B cell (primary cell): ENCODE data around the gene EIF4E2. TPM values are rescaled to one million over a fixed set of nuclear protein-coding genes. Genes with fewer than 3 reads are reported as not detected.

Experiments
- ATAC-seq: fragments of 200-7000 bp; cut with Tn5 transposase; one replicate; pipeline ENCODE4 v1.10.0; 2021; ENCODE audit warnings: low read depth, mild to moderate bottlenecking, moderate number of reproducible peaks, moderate library complexity
- CTCF ChIA-PET: fragments of 350-600 bp; sonication (Branson Sonifier 250); formaldehyde crosslinking; loops from one replicate; lab custom pipeline; 2021; ENCODE audit warnings: antibody characterized with exemption, inconsistent platforms; lab: Charles Lee
- POLR2A ChIA-PET: fragments of 350-600 bp; sonication (Branson Sonifier 250); formaldehyde crosslinking; loops from one replicate; lab custom pipeline; 2021; ENCODE audit warnings: antibody characterized with exemption; lab: Charles Lee
- DNase-seq: peaks from one replicate; pipeline ENCODE4 v3.0.0; 2013
- H2AFZ ChIP-seq: 2 replicates; pipeline ENCODE4 v1.6.1; 2012; ENCODE audit warnings: mild to moderate bottlenecking, low read depth, low read length; ENCODE audit not compliant: insufficient read depth, poor library complexity, severe bottlenecking
- H3K27ac ChIP-seq, 2 donors: 1 replicate in 1 of 2; 2 replicates in 1 of 2; pipeline ENCODE4 v1.5.1; 2012 to 2013; ENCODE audit warnings: low read length in 2 of 2, mild to moderate bottlenecking in 2 of 2, moderate library complexity in 1 of 2
- H3K27me3 ChIP-seq, 4 experiments: fragments of 200-600 bp in 1 of 4; sonication (generic) in 1 of 4; replicated peaks in 1 of 4; 1 replicate in 2 of 4; 2 replicates in 2 of 4; pipeline versions ENCODE4 v1.6.1 to v1.7.0; 2013 to 2016; ENCODE audit warnings: low read length in 3 of 4, mild to moderate bottlenecking in 2 of 4, mixed read lengths in 1 of 4, moderate library complexity in 1 of 4; ENCODE audit not compliant: insufficient read depth in 4 of 4, control insufficient read depth in 3 of 4; ENCODE audit errors: control extremely low read depth in 1 of 4
- H3K36me3 ChIP-seq, 2 experiments: replicated peaks in 1 of 2; 1 replicate in 1 of 2; 2 replicates in 1 of 2; pipeline versions ENCODE4 v1.6.1 to v1.7.1; 2013; ENCODE audit warnings: low read length in 1 of 2; ENCODE audit not compliant: insufficient read depth in 2 of 2, control insufficient read depth in 1 of 2; ENCODE audit errors: control extremely low read depth in 1 of 2, extremely low read depth in 1 of 2
- H3K4me1 ChIP-seq, 2 donors: fragments of 200-600 bp in 1 of 2; sonication (generic) in 1 of 2; 1 replicate in 1 of 2; 2 replicates in 1 of 2; pipeline versions ENCODE4 v1.5.1 to v1.6.1; 2013 to 2017; ENCODE audit warnings: low read length in 2 of 2; ENCODE audit not compliant: control insufficient read depth in 2 of 2, insufficient read depth in 2 of 2
- H3K4me2 ChIP-seq: replicated peaks from 2 replicates; pipeline ENCODE3; 2012; ENCODE audit warnings: mild to moderate bottlenecking, low read depth, low read length; ENCODE audit not compliant: poor library complexity, severe bottlenecking
- H3K4me3 ChIP-seq, 5 experiments: fragments of 200-600 bp in 1 of 5; sonication (generic) in 1 of 5; 1 replicate in 3 of 5; 2 replicates in 2 of 5; pipeline versions ENCODE4 v1.5.1 to v1.7.0; 2011 to 2016; ENCODE audit warnings: low read length in 4 of 5, mild to moderate bottlenecking in 4 of 5, low read depth in 2 of 5, control low read depth in 1 of 5, moderate library complexity in 1 of 5; ENCODE audit not compliant: insufficient read depth in 1 of 5; ENCODE audit errors: control extremely low read depth in 1 of 5, extremely low read depth in 1 of 5
- H3K79me2 ChIP-seq: fragments of 200-600 bp; sonication (generic); one replicate; pipeline ENCODE4 v1.6.0; 2016; ENCODE audit warnings: low read length; ENCODE audit not compliant: control insufficient read depth, insufficient read depth
- H3K9ac ChIP-seq: fragments of 200-600 bp; sonication (generic); 2 replicates; pipeline ENCODE4 v1.6.1; 2017; ENCODE audit warnings: mild to moderate bottlenecking, low read length, moderate library complexity
- H3K9me3 ChIP-seq, 3 donors: one replicate each; pipeline versions ENCODE4 v1.6.1 to v1.7.1; 2013; ENCODE audit warnings: low read length in 2 of 3; ENCODE audit not compliant: control insufficient read depth in 2 of 3, insufficient read depth in 1 of 3; ENCODE audit errors: control extremely low read depth in 1 of 3
- H4K20me1 ChIP-seq: 2 replicates; pipeline ENCODE4 v1.6.0; 2012; ENCODE audit warnings: mild to moderate bottlenecking, low read length; ENCODE audit not compliant: insufficient read depth, control insufficient read depth, poor library complexity, severe bottlenecking
- H3K27ac Mint-ChIP-seq: one replicate; pipeline ENCODE4 v1.8.0; 2021; ENCODE audit warnings: mixed read lengths
- H3K27me3 Mint-ChIP-seq: one replicate; pipeline ENCODE4 v1.8.0; 2021; ENCODE audit warnings: mixed read lengths
- H3K4me1 Mint-ChIP-seq: one replicate; pipeline ENCODE4 v1.8.0; 2021; ENCODE audit warnings: mixed read lengths
- H3K4me3 Mint-ChIP-seq: one replicate; pipeline ENCODE4 v1.8.0; 2021; ENCODE audit warnings: mixed read lengths
- H3K9me3 Mint-ChIP-seq: one replicate; pipeline ENCODE4 v1.8.0; 2022; ENCODE audit warnings: mixed read lengths; ENCODE audit not compliant: insufficient read depth
- EZH2 ChIP-seq: IDR thresholded peaks from 2 replicates; pipeline ENCODE4 v1.6.1; 2012; ENCODE audit warnings: borderline replicate concordance, low read depth, mild to moderate bottlenecking, moderate library complexity, low read length; ENCODE audit not compliant: insufficient read depth, poor library complexity, severe bottlenecking
- WGBS: methylation state at CpG from one replicate; pipeline ENCODE4 v1.1.5; 2013; ENCODE audit warnings: missing lambda C conversion rate; ENCODE audit not compliant: insufficient coverage; 5-methylcytosine and 5-hydroxymethylcytosine counted together
- intact Hi-C: fragments of 100-400 bp; cut with micrococcal nuclease; formaldehyde crosslinking; loops from one replicate; pipeline ENCODE4 v1.10.0; 2022
- polyA plus RNA-seq: library from polyadenylated mRNA; depleted of rRNA; stranded (reverse); fragments of >200 nt; gene quantifications from 2 replicates; pipeline ENCODE4 v1.2.3, GENCODE V29; 2012
- total RNA-seq, 2 donors: library from RNA; stranded (reverse); fragments of 120-200 nt in 1 of 2; gene quantifications; 1 replicate in 1 of 2; 2 replicates in 1 of 2; pipeline versions ENCODE4 v1.2.3 to v1.2.4, GENCODE V29; 2013 to 2022
- TF ChIP-seq, protein P1 (sequence below): fragments of 200-600 bp; IDR thresholded peaks from one replicate; pipeline ENCODE4 v1.8.0; 2022; ENCODE audit warnings: antibody characterized with exemption, mild to moderate bottlenecking

EIF4E2 gene
- total and polyA plus RNA-seq, 2 donors (not counting 1 experiment from before 2014, with no cell fraction given) = 17.9 to 67.0 TPM

- Histone ChIP-seq H3K9ac (no peak overlapping the region), H3K27ac (no peak overlapping the region), H3K9me3 (peaks cover 0 to 12% (median 1%) of the 10 kb centered on the region in 3 donors), H3K36me3 (peaks cover 0 to 6% of the 10 kb centered on the region in 2 experiments), H2AFZ (no peak overlapping the region), H3K4me2 (no peak overlapping the region), H3K4me1 (peaks cover 0 to 9% of the 10 kb centered on the region in 2 donors), H3K4me3 (no peak overlapping the region), H3K79me2 (peaks cover 17% of the 10 kb centered on the region), H3K27me3 (peaks cover 0 to 14% (median 5%) of the 10 kb centered on the region in 4 experiments), H4K20me1 (peaks cover 12% of the 10 kb centered on the region)
- intact Hi-C loops = no loop called here
- WGBS = 74% methylated on average over 12 of the region's 19 CpGs
- H3K27me3 Mint-ChIP-seq = peaks cover 17% of the 10 kb centered on the region
- DNase-seq (no peak), ATAC-seq (no peak)
- no peak overlapping the region for H3K27ac Mint-ChIP-seq
- H3K4me1 Mint-ChIP-seq = peaks cover 13% of the 10 kb centered on the region
- ChIA-PET POLR2A (no interaction called here), CTCF (no interaction called here)
- peaks cover 3% of the 10 kb centered on the region for H3K9me3 Mint-ChIP-seq
- TF ChIP-seq EZH2 = no peak
- TF ChIP-seq, protein P1, sequence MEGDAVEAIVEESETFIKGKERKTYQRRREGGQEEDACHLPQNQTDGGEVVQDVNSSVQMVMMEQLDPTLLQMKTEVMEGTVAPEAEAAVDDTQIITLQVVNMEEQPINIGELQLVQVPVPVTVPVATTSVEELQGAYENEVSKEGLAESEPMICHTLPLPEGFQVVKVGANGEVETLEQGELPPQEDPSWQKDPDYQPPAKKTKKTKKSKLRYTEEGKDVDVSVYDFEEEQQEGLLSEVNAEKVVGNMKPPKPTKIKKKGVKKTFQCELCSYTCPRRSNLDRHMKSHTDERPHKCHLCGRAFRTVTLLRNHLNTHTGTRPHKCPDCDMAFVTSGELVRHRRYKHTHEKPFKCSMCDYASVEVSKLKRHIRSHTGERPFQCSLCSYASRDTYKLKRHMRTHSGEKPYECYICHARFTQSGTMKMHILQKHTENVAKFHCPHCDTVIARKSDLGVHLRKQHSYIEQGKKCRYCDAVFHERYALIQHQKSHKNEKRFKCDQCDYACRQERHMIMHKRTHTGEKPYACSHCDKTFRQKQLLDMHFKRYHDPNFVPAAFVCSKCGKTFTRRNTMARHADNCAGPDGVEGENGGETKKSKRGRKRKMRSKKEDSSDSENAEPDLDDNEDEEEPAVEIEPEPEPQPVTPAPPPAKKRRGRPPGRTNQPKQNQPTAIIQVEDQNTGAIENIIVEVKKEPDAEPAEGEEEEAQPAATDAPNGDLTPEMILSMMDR = no peak
- no peak overlapping the region for H3K4me3 Mint-ChIP-seq
Observed at GRCh38 chr2:232541195-232541960, 9.1 kb upstream of the EIF4E2 start.
